GM19239 (cell line): ENCODE data around the gene PAGR1.
A peak's percentile ranks its signal among the peaks of the same experiment; 100 is the strongest.
"Not testable (repeated sequence)": the region's sequence is repeated elsewhere in the genome, so short reads cannot be mapped to it uniquely, and the experiment has no call there.

Source experiments
- DNase-seq: peaks from one replicate; pipeline ENCODE4 v3.0.0; 2011; ENCODE audit warnings: low spot score; ENCODE audit not compliant: insufficient read length
- FAIRE-seq: peaks from 2 replicates; lab custom pipeline; 2011; peaks lifted over from hg19 to GRCh38; lab: Jason Lieb, UNC

The PAGR1 gene

DNA sequence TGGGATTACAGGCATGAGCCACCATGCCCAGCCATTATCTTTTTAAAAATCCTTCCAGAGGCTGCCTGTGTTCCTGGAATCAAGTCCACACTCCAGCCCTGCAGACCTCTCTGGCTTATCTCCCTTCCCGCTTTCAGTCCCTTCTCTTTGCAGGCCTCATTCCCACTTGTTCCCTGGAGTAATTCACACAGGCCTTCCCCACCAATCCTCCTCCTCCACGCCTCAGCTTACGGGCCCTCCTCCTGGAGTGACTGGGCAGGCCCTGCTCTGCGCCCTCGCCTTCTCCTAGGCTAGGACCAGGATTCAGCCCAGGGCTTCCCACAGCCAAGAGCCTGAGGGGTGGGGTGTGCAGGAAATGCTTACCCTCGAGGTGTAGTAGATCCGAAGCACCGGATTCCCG is 44.3 kb downstream of the PAGR1 start:
- no peak for DNase-seq
- no peak for FAIRE-seq

DNA sequence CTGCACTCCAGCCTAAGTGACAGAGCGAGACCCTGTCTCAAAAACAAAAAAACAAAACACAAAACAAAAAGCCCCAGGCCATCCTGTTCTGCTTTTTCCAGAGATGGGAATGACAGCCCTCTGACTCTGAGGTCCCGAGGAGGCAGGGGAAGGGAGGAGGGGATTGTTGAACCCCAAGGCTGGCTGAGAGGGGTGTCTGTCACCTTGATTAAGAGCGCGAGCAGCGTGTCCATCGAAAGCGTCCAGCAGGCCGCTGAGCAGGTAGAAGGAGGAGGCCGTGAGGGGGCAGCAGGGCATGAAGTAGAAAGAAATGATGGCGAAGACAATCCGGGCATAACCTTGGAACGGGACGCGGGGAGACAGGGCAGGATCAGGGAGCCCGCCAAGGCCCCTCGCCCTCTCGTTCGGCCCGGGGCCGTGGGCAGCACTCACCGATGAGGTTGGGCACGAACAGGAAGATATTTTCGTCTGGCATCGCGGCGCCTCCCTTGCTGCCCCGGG is 46.5 kb downstream of the PAGR1 start:
- FAIRE-seq (no peak), DNase-seq (no peak)

DNA sequence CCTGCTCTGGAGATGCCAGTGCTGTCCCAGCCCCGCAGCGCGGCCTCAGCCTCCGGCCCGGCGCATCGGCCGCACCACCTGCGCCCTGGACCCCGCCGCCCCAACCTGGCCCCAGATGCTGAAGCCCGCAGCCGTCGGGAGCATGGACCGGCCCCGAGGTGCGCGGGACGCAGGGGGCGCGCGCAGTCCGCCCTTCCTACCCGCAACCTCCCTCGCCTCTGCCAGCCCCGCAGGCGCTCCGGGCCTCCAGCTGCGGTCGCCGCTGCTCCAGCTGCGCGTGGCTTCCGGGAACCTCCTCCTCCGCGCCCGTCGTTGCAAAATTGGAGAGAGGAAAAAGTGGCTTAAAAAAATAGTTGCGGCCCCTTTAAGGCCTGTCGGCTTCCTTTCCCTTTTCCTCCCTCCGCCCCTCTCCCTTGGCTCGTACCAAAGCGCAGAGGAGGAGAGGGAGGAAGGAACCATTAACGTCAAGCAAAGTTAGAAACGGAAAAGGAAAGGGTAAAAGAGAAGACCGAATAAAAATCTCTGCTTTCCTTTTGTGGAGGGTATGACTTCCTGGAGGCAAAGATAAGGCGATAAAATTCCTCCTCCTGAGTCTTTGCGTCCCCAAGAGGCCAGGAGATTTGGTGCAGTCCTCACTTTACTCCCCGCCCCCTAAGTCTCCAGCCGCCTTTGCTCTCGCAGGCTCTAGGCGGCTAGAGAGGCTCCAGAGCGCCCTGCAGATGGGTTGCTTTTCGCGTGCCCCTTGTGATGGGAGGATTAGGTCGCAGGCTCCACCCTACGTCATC is 47.1 kb downstream of the PAGR1 start, which contains the start of gene CDIPT:
Gene CDIPT (minus strand): TSS at position 343 of the 785 bp plus-strand sequence. CDS start 369 bp downstream, outside the sequence.
- peak; percentile 92 for DNase-seq
- peak; percentile 98 for FAIRE-seq

DNA sequence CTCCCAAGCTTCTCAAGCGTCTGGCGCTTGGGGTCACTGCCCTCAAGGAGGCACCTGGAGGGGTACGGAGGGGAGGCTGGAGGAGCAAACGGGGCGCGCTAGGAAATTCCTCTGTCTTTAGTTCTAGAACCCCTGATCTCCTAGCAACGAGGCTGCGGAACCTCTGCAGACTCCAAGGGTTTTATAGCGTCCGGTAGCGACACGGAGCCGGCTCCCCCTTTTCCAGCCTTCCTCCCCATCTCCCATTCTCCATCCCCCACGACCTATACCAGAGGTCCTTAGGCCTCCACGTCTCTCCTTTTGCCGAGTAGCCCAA is 47.7 kb downstream of the PAGR1 start:
- DNase-seq (no peak), FAIRE-seq (no peak)

DNA sequence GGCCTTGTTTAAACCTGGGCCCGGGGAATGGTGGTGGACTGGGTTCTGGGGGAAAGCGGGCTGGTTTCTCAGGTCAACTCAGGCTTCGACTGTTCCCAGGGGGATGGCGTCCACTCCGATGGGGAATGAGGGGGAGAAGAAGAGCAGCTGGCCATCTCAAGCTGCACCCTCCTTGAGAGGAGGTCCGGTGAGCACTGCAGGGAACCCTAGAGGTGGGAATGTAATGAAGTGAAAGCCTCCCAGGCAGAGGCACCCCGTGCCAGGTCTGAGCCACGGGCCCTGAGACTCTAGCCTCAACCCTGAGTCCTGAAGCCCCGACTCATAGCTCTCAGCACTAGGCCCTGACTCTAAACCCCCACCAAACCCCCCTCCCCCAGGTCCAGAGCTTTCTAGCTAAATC is 48.3 kb downstream of the PAGR1 start:
- no peak for FAIRE-seq
- no peak for DNase-seq

DNA sequence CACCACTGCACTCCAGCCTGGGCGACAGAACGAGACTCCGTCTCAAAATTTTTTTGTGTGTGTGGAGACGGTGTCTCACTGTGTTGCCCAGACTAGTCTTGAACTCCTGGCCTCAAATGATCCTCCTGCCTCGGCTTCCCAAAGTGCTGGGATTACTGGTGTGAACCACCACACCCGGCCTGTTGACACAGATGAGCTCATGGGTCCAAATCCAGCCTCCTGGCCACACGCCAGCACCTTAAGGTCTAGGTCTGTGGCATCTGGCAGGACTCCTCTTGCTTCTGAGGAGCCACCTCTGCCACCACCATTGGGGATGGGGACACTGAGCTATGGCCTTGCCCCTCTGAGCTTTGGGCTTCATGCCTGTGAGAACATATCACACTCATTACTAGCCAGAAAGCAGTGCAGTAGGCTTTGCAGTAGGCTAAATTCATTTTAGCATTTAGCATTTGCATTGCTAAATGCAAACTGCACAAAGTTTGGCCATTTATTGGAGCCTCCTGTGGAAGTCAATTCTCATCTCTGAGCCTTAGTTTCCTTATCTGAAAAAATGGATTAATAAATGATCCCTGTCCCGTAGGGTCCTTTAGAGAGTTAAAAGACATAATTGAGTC is 52.6 kb downstream of the PAGR1 start:
- DNase-seq (no peak), FAIRE-seq (no peak)

DNA sequence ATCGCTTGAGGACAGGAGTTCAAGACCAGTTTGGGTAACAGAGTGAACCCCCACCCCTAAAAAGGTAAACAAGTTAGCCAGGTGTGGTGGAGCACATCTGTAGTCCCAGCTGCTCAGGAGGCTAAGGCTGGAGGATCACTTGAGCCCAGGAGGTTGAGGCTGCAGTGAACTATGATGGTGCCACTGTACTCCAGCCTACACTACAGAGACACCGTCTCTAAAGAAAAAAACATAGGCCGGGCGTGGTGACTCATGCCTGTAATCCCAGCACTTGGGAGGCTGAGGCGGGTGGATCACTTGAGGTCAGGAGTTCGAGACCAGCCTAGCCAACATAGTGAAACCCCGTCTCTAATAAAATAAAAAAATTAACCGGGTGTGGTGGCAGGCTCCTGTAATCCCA is 53.1 kb downstream of the PAGR1 start:
- FAIRE-seq, DNase-seq: not testable (repeated sequence)
